DND-41 (cell line): ENCODE data around the gene ZNF736.
"Not testable (repeated sequence)": the region's sequence is repeated elsewhere in the genome, so short reads cannot be mapped to it uniquely, and the experiment has no call there.

ENCODE experiments used
- ATAC-seq: fragments of 200-7000 bp; cut with Tn5 transposase; 3 replicates; pipeline ENCODE4 v1.9.1; 2021; ENCODE audit warnings: low read depth; ENCODE audit not compliant: insufficient read depth
- DNase-seq: peaks from one replicate; pipeline ENCODE4 v3.0.0-alpha.2; 2020
- H2AFZ ChIP-seq: 2 replicates; pipeline ENCODE4 v1.6.0; 2012; ENCODE audit warnings: low read depth, low read length
- H3K27ac ChIP-seq: 2 replicates; pipeline ENCODE4 v1.5.1; 2012; ENCODE audit warnings: low read length, inconsistent platforms
- H3K27me3 ChIP-seq: fragments of 200-600 bp; sonication (generic); 2 replicates; pipeline ENCODE4 v1.6.0; 2012; ENCODE audit warnings: low read length, mild to moderate bottlenecking, inconsistent platforms; ENCODE audit not compliant: insufficient read depth, poor library complexity
- H3K36me3 ChIP-seq: 2 replicates; pipeline ENCODE4 v1.5.1; 2012; ENCODE audit warnings: low read length, inconsistent platforms; ENCODE audit not compliant: insufficient read depth
- H3K4me1 ChIP-seq: 2 replicates; pipeline ENCODE4 v1.5.1; 2012; ENCODE audit warnings: mild to moderate bottlenecking, low read length; ENCODE audit not compliant: insufficient read depth
- H3K4me2 ChIP-seq: 2 replicates; pipeline ENCODE4 v1.6.0; 2012; ENCODE audit warnings: mild to moderate bottlenecking, moderate library complexity, low read length, inconsistent platforms; ENCODE audit not compliant: insufficient read depth
- H3K4me3 ChIP-seq, 2 experiments: fragments of 200-600 bp in 1 of 2; shearing (Covaris generic) in 1 of 2; 2 replicates each; pipeline ENCODE4 v1.5.1; 2012 to 2016; ENCODE audit warnings: inconsistent platforms in 2 of 2, low read length in 2 of 2, mild to moderate bottlenecking in 2 of 2, low read depth in 1 of 2, moderate library complexity in 1 of 2
- H3K79me2 ChIP-seq: 2 replicates; pipeline ENCODE4 v1.6.0; 2012; ENCODE audit warnings: low read length, inconsistent platforms; ENCODE audit not compliant: insufficient read depth
- H3K9ac ChIP-seq: 2 replicates; pipeline ENCODE4 v1.6.0; 2012; ENCODE audit warnings: low read depth, mild to moderate bottlenecking, inconsistent platforms, low read length, moderate library complexity
- H3K9me3 ChIP-seq: 2 replicates; pipeline ENCODE4 v1.5.1; 2012; ENCODE audit warnings: low read length, moderate library complexity, mild to moderate bottlenecking, inconsistent platforms; ENCODE audit not compliant: insufficient read depth, severe bottlenecking
- H4K20me1 ChIP-seq: 2 replicates; pipeline ENCODE4 v1.6.0; 2012; ENCODE audit warnings: low read length; ENCODE audit not compliant: insufficient read depth
- CTCF ChIP-seq: IDR thresholded peaks from 2 replicates; pipeline ENCODE4 v1.5.1; 2012; ENCODE audit warnings: borderline replicate concordance, low read length, moderate library complexity, mild to moderate bottlenecking; ENCODE audit not compliant: poor library complexity, severe bottlenecking; ENCODE audit errors: extremely low read depth
- EZH2 ChIP-seq: IDR thresholded peaks from 3 replicates; pipeline ENCODE4 v1.6.1; 2012; ENCODE audit warnings: borderline replicate concordance, low read depth, mild to moderate bottlenecking, moderate library complexity, low read length, inconsistent platforms; ENCODE audit not compliant: severe bottlenecking

Gene ZNF736

GRCh38 chr7:64312826-64313225 lies 935 bp upstream of the ZNF736 start:
- Histone ChIP-seq H3K79me2 (peaks cover 49% of the 10 kb centered on the region), H3K36me3 (peaks cover 36% of the 10 kb centered on the region), H3K4me3 (peak overlapping the region in 1 of 2 experiments; percentile 82; a peak in 1 of 4 replicates), H3K9me3 (peaks cover 9% of the 10 kb centered on the region), H4K20me1 (no peaks in the 10 kb centered on the region), H3K27ac (peak overlapping the region; percentile 80), H3K27me3 (no peaks in the 10 kb centered on the region), H2AFZ (peak overlapping the region; percentile 57; the same call in 1 of the 2 replicates), H3K9ac (peak overlapping the region; percentile 80), H3K4me1 (peaks cover 52% of the 10 kb centered on the region), H3K4me2 (peak overlapping the region; percentile 87)
- TF ChIP-seq EZH2: no peak
- TF ChIP-seq CTCF: no peak
- DNase-seq: no peak
- ATAC-seq: no peak

GRCh38 chr7:64314566-64314965 lies 805 bp downstream of the ZNF736 start:
- Histone ChIP-seq H2AFZ (peak overlapping the region; percentile 85), H3K9me3 (peaks cover 9% of the 10 kb centered on the region), H3K36me3 (peaks cover 45% of the 10 kb centered on the region), H4K20me1 (no peaks in the 10 kb centered on the region), H3K79me2 (peaks cover 64% of the 10 kb centered on the region), H3K4me2 (peak overlapping the region; percentile 87), H3K4me3 (peak overlapping the region; percentile 82 to 83), H3K4me1 (peaks cover 36% of the 10 kb centered on the region), H3K27ac (peak overlapping the region; percentile 95), H3K9ac (peak overlapping the region; percentile 80), H3K27me3 (no peaks in the 10 kb centered on the region)
- ATAC-seq (no peak), DNase-seq (peak; percentile 30)
- TF ChIP-seq CTCF (no peak), EZH2 (no peak)

GRCh38 chr7:64316031-64316742 lies 2.4 kb downstream of the ZNF736 start:
- Histone ChIP-seq H3K4me3 (peak overlapping the region in 1 of 2 experiments; percentile 82; a peak in 2 of 4 replicates), H3K4me1 (peaks cover 36% of the 10 kb centered on the region)

More at GRCh38 chr7:64316031-64316742, 2.4 kb downstream of the ZNF736 start:
- H3K9me3 ChIP-seq: peaks cover 13% of the 10 kb centered on the region
- not testable (repeated sequence) for H3K27me3 ChIP-seq, H2AFZ ChIP-seq, H4K20me1 ChIP-seq, H3K27ac ChIP-seq, ATAC-seq, DNase-seq, H3K9ac ChIP-seq
- H3K36me3 ChIP-seq: peaks cover 41% of the 10 kb centered on the region
- H3K4me2 ChIP-seq: peak overlapping the region; percentile 87; the same call in 1 of the 2 replicates
- H3K79me2 ChIP-seq: peaks cover 77% of the 10 kb centered on the region
